GM23338 (cell line): ENCODE data around the gene CCDC175. TPM values are rescaled to one million over a fixed set of nuclear protein-coding genes. Genes with fewer than 3 reads are reported as not detected.

Source experiments
- ATAC-seq: fragments of 200-7000 bp; cut with Tn5 transposase; 3 replicates; pipeline ENCODE4 v1.9.1; 2020
- DNase-seq: peaks from one replicate; pipeline ENCODE4 v3.0.0-alpha.2; 2015; ENCODE audit warnings: low spot score
- H2AFZ ChIP-seq: fragments of 200-600 bp; sonication (generic); 2 replicates; pipeline ENCODE4 v1.8.0; 2016; ENCODE audit warnings: antibody characterized with exemption, mild to moderate bottlenecking, moderate library complexity
- H3F3A ChIP-seq: fragments of 200-600 bp; sonication (generic); replicated peaks from 2 replicates; pipeline ENCODE4 v1.8.0; 2017; ENCODE audit warnings: antibody characterized with exemption, mixed run types, low read depth
- H3K27ac ChIP-seq: fragments of 200-600 bp; sonication (generic); 2 replicates; pipeline ENCODE4 v1.6.1; 2016; ENCODE audit warnings: low read depth
- H3K27me3 ChIP-seq: fragments of 200-600 bp; sonication (generic); 2 replicates; pipeline ENCODE4 v1.8.0; 2016; ENCODE audit warnings: mild to moderate bottlenecking, mixed run types, moderate library complexity; ENCODE audit not compliant: insufficient read depth
- H3K36me3 ChIP-seq: fragments of 200-600 bp; sonication (generic); 2 replicates; pipeline ENCODE4 v1.8.0; 2016; ENCODE audit warnings: mild to moderate bottlenecking; ENCODE audit not compliant: insufficient read depth
- H3K4me1 ChIP-seq: fragments of 200-600 bp; sonication (generic); 2 replicates; pipeline ENCODE4 v1.8.0; 2016; ENCODE audit warnings: mild to moderate bottlenecking, moderate library complexity; ENCODE audit not compliant: insufficient read depth
- H3K4me2 ChIP-seq: fragments of 200-600 bp; sonication (generic); 2 replicates; pipeline ENCODE4 v1.7.1; 2017; ENCODE audit warnings: mixed run types
- H3K4me3 ChIP-seq: fragments of 200-600 bp; sonication (generic); 2 replicates; pipeline ENCODE4 v1.6.1; 2016; ENCODE audit warnings: mixed run types
- H3K79me2 ChIP-seq: fragments of 200-600 bp; sonication (generic); replicated peaks from 2 replicates; pipeline ENCODE4 v1.8.0; 2017; ENCODE audit warnings: mild to moderate bottlenecking; ENCODE audit not compliant: insufficient read depth
- H3K9me2 ChIP-seq: fragments of 200-600 bp; sonication (generic); 2 replicates; pipeline ENCODE4 v1.8.0; 2017; ENCODE audit not compliant: insufficient read depth
- H4K20me1 ChIP-seq: fragments of 200-600 bp; sonication (generic); replicated peaks from 2 replicates; pipeline ENCODE4 v1.8.0; 2017; ENCODE audit warnings: mild to moderate bottlenecking; ENCODE audit not compliant: insufficient read depth
- H3K27ac Mint-ChIP-seq: 2 replicates; pipeline ENCODE4 v1.8.0; 2020; ENCODE audit warnings: inconsistent platforms, mild to moderate bottlenecking, moderate library complexity, mixed read lengths
- H3K27me3 Mint-ChIP-seq: 3 replicates; pipeline ENCODE4 v1.8.0; 2022; ENCODE audit warnings: low read depth, mild to moderate bottlenecking, moderate library complexity, mixed read lengths, inconsistent platforms; ENCODE audit not compliant: insufficient read depth, poor library complexity
- H3K36me3 Mint-ChIP-seq: 3 replicates; pipeline ENCODE4 v1.8.0; 2021; ENCODE audit warnings: low read depth, mild to moderate bottlenecking, inconsistent platforms, moderate library complexity, mixed read lengths
- H3K4me1 Mint-ChIP-seq: 3 replicates; pipeline ENCODE4 v1.8.0; 2020; ENCODE audit warnings: mild to moderate bottlenecking, inconsistent platforms, mixed read lengths
- H3K4me3 Mint-ChIP-seq: 3 replicates; pipeline ENCODE4 v1.8.0; 2021; ENCODE audit warnings: moderate library complexity, mild to moderate bottlenecking, inconsistent platforms, mixed read lengths
- H3K9me3 Mint-ChIP-seq: 3 replicates; pipeline ENCODE4 v1.8.0; 2020; ENCODE audit warnings: moderate library complexity, mild to moderate bottlenecking, inconsistent platforms, mixed read lengths
- CREB1 ChIP-seq: fragments of 250-450 bp; sonication (Bioruptor Pico); IDR thresholded peaks from 2 replicates; pipeline ENCODE4 v1.5.0; 2020; ENCODE audit warnings: low read depth, mild to moderate bottlenecking, moderate library complexity
- EZH2 ChIP-seq: fragments of 200-600 bp; sonication (generic); IDR thresholded peaks from one replicate; pipeline ENCODE4 v1.8.0; 2017; ENCODE audit warnings: antibody characterized with exemption, mild to moderate bottlenecking, low read depth; ENCODE audit not compliant: unreplicated experiment
- EZH2phosphoT487 ChIP-seq: fragments of 200-600 bp; sonication (generic); IDR thresholded peaks from one replicate; pipeline ENCODE4 v1.8.1; 2018; ENCODE audit warnings: antibody characterized with exemption; ENCODE audit not compliant: unreplicated experiment
- JUNB ChIP-seq: IDR thresholded peaks from one replicate; pipeline ENCODE4 v1.6.1; 2016; ENCODE audit warnings: antibody characterized with exemption; ENCODE audit not compliant: unreplicated experiment
- NANOG ChIP-seq: IDR thresholded peaks from 2 replicates; pipeline ENCODE4 v1.6.1; 2016; ENCODE audit warnings: antibody characterized with exemption, borderline replicate concordance
- POLR2AphosphoS5 ChIP-seq: IDR thresholded peaks from 2 replicates; pipeline ENCODE4 v1.6.1; 2016; ENCODE audit warnings: antibody characterized with exemption, low read depth
- STAT1 ChIP-seq: IDR thresholded peaks from one replicate; pipeline ENCODE4 v1.6.1; 2016; ENCODE audit warnings: antibody characterized with exemption; ENCODE audit not compliant: unreplicated experiment
- ZNF114 ChIP-seq: fragments of 250-450 bp; sonication (Bioruptor Pico); IDR thresholded peaks from 2 replicates; pipeline ENCODE4 v1.5.0; 2020; ENCODE audit warnings: mild to moderate bottlenecking, moderate library complexity
- ZNF331 ChIP-seq: fragments of 250-450 bp; sonication (Bioruptor Pico); IDR thresholded peaks from 2 replicates; pipeline ENCODE4 v1.5.0; 2020; ENCODE audit warnings: low read depth, mild to moderate bottlenecking, moderate library complexity
- polyA plus RNA-seq: library from polyadenylated mRNA; unstranded; fragments of >200 nt; fragmentation: Nextera tagmentation; extraction: Ambion mirVana; gene quantifications from 2 replicates; pipeline ENCODE4 v1.2.1, GENCODE V29; 2016
- total RNA-seq: library from RNA; depleted of rRNA; stranded (reverse); fragments of >200 nt; shearing (Covaris generic); gene quantifications from 2 replicates; pipeline ENCODE4 v1.2.3, GENCODE V29; 2014
- TF ChIP-seq, protein P1 (sequence below), 2 experiments: fragments of 200-600 bp in 1 of 2; sonication (generic) in 1 of 2; conservative IDR thresholded peaks; 2 replicates each; pipeline versions ENCODE4 v1.5.1 to v1.6.1; 2016 to 2017; ENCODE audit warnings: antibody characterized with exemption in 2 of 2, low read depth in 2 of 2, mild to moderate bottlenecking in 2 of 2, moderate library complexity in 1 of 2
- TF ChIP-seq, protein P2 (sequence below): IDR thresholded peaks from 2 replicates; pipeline ENCODE4 v1.6.1; 2016; ENCODE audit warnings: antibody characterized with exemption
- TF ChIP-seq, protein P3 (sequence below): IDR thresholded peaks from one replicate; pipeline ENCODE4 v1.6.1; 2018; ENCODE audit warnings: antibody characterized with exemption; ENCODE audit not compliant: unreplicated experiment
- TF ChIP-seq, protein P4 (sequence below): fragments of 250-450 bp; sonication (Bioruptor Pico); IDR thresholded peaks from 2 replicates; pipeline ENCODE4 v1.5.0; 2020; ENCODE audit warnings: mild to moderate bottlenecking, moderate library complexity

Gene CCDC175
- total and polyA plus RNA-seq, 2 experiments from 2014 or later, result 0.50 TPM; not detected in 1

DNA sequence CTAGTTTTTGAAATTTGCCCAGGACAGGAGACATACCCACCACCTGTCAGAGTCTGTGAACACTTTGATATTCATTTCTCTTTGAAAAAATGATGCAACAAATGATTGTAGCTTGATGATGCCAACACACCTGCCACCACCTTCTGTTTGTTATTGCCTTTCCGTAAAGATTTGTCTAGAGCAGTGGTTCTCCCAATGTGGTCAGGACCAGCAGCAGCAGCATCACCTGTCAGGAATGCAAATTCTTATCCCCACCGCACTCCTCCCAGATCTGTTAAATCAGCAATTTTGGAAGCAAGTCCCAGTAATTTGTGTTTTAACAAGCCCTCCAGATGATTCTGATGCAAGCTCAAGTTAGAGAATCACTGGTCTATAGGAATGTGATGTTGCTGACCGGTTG is 9.9 kb downstream of the CCDC175 start:
- no peaks in the 10 kb centered on the region for H4K20me1 ChIP-seq
- Mint-ChIP-seq H3K36me3 (no peaks in the 10 kb centered on the region), H3K9me3 (no peaks in the 10 kb centered on the region), H3K4me1 (peaks cover 31% of the 10 kb centered on the region), H3K27me3 (no peaks in the 10 kb centered on the region), H3K27ac (no peak overlapping the region), H3K4me3 (no peak overlapping the region)
- TF ChIP-seq, protein P1, sequence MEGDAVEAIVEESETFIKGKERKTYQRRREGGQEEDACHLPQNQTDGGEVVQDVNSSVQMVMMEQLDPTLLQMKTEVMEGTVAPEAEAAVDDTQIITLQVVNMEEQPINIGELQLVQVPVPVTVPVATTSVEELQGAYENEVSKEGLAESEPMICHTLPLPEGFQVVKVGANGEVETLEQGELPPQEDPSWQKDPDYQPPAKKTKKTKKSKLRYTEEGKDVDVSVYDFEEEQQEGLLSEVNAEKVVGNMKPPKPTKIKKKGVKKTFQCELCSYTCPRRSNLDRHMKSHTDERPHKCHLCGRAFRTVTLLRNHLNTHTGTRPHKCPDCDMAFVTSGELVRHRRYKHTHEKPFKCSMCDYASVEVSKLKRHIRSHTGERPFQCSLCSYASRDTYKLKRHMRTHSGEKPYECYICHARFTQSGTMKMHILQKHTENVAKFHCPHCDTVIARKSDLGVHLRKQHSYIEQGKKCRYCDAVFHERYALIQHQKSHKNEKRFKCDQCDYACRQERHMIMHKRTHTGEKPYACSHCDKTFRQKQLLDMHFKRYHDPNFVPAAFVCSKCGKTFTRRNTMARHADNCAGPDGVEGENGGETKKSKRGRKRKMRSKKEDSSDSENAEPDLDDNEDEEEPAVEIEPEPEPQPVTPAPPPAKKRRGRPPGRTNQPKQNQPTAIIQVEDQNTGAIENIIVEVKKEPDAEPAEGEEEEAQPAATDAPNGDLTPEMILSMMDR (conservative IDR thresholded peaks at IDR 0.05; ENCODE audit: low read depth in 2 of 2), result no peak
- TF ChIP-seq EZH2 (no peak), ZNF114 (no peak), EZH2phosphoT487 (no peak), STAT1 (no peak), CREB1 (no peak), POLR2AphosphoS5 (no peak), ZNF331 (CRISPR knock-in tag) (no peak), NANOG (no peak), JUNB (no peak)
- TF ChIP-seq, protein P2, sequence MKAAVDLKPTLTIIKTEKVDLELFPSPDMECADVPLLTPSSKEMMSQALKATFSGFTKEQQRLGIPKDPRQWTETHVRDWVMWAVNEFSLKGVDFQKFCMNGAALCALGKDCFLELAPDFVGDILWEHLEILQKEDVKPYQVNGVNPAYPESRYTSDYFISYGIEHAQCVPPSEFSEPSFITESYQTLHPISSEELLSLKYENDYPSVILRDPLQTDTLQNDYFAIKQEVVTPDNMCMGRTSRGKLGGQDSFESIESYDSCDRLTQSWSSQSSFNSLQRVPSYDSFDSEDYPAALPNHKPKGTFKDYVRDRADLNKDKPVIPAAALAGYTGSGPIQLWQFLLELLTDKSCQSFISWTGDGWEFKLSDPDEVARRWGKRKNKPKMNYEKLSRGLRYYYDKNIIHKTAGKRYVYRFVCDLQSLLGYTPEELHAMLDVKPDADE, result no peak
- TF ChIP-seq, protein P3, sequence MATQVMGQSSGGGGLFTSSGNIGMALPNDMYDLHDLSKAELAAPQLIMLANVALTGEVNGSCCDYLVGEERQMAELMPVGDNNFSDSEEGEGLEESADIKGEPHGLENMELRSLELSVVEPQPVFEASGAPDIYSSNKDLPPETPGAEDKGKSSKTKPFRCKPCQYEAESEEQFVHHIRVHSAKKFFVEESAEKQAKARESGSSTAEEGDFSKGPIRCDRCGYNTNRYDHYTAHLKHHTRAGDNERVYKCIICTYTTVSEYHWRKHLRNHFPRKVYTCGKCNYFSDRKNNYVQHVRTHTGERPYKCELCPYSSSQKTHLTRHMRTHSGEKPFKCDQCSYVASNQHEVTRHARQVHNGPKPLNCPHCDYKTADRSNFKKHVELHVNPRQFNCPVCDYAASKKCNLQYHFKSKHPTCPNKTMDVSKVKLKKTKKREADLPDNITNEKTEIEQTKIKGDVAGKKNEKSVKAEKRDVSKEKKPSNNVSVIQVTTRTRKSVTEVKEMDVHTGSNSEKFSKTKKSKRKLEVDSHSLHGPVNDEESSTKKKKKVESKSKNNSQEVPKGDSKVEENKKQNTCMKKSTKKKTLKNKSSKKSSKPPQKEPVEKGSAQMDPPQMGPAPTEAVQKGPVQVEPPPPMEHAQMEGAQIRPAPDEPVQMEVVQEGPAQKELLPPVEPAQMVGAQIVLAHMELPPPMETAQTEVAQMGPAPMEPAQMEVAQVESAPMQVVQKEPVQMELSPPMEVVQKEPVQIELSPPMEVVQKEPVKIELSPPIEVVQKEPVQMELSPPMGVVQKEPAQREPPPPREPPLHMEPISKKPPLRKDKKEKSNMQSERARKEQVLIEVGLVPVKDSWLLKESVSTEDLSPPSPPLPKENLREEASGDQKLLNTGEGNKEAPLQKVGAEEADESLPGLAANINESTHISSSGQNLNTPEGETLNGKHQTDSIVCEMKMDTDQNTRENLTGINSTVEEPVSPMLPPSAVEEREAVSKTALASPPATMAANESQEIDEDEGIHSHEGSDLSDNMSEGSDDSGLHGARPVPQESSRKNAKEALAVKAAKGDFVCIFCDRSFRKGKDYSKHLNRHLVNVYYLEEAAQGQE, result no peak
- TF ChIP-seq, protein P4, sequence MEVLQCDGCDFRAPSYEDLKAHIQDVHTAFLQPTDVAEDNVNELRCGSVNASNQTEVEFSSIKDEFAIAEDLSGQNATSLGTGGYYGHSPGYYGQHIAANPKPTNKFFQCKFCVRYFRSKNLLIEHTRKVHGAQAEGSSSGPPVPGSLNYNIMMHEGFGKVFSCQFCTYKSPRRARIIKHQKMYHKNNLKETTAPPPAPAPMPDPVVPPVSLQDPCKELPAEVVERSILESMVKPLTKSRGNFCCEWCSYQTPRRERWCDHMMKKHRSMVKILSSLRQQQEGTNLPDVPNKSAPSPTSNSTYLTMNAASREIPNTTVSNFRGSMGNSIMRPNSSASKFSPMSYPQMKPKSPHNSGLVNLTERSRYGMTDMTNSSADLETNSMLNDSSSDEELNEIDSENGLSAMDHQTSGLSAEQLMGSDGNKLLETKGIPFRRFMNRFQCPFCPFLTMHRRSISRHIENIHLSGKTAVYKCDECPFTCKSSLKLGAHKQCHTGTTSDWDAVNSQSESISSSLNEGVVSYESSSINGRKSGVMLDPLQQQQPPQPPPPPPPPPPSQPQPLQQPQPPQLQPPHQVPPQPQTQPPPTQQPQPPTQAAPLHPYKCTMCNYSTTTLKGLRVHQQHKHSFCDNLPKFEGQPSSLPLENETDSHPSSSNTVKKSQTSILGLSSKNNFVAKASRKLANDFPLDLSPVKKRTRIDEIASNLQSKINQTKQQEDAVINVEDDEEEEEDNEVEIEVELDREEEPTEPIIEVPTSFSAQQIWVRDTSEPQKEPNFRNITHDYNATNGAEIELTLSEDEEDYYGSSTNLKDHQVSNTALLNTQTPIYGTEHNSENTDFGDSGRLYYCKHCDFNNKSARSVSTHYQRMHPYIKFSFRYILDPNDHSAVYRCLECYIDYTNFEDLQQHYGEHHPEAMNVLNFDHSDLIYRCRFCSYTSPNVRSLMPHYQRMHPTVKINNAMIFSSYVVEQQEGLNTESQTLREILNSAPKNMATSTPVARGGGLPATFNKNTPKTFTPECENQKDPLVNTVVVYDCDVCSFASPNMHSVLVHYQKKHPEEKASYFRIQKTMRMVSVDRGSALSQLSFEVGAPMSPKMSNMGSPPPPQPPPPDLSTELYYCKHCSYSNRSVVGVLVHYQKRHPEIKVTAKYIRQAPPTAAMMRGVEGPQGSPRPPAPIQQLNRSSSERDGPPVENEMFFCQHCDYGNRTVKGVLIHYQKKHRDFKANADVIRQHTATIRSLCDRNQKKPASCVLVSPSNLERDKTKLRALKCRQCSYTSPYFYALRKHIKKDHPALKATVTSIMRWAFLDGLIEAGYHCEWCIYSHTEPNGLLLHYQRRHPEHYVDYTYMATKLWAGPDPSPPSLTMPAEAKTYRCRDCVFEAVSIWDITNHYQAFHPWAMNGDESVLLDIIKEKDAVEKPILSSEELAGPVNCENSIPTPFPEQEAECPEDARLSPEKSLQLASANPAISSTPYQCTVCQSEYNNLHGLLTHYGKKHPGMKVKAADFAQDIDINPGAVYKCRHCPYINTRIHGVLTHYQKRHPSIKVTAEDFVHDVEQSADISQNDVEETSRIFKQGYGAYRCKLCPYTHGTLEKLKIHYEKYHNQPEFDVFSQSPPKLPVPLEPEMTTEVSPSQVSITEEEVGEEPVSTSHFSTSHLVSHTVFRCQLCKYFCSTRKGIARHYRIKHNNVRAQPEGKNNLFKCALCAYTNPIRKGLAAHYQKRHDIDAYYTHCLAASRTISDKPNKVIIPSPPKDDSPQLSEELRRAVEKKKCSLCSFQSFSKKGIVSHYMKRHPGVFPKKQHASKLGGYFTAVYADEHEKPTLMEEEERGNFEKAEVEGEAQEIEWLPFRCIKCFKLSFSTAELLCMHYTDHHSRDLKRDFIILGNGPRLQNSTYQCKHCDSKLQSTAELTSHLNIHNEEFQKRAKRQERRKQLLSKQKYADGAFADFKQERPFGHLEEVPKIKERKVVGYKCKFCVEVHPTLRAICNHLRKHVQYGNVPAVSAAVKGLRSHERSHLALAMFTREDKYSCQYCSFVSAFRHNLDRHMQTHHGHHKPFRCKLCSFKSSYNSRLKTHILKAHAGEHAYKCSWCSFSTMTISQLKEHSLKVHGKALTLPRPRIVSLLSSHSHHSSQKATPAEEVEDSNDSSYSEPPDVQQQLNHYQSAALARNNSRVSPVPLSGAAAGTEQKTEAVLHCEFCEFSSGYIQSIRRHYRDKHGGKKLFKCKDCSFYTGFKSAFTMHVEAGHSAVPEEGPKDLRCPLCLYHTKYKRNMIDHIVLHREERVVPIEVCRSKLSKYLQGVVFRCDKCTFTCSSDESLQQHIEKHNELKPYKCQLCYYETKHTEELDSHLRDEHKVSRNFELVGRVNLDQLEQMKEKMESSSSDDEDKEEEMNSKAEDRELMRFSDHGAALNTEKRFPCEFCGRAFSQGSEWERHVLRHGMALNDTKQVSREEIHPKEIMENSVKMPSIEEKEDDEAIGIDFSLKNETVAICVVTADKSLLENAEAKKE (CRISPR knock-in tag), result no peak
- peaks cover 15% of the 10 kb centered on the region for H3K4me1 ChIP-seq
- no peak overlapping the region for H3K4me3 ChIP-seq
- no peak overlapping the region for H3K4me2 ChIP-seq
- DNase-seq (no peak), ATAC-seq (peak; percentile 35)
- no peak overlapping the region for H3K27ac ChIP-seq
- no peak overlapping the region for H2AFZ ChIP-seq
- no peaks in the 10 kb centered on the region for H3F3A ChIP-seq
- no peaks in the 10 kb centered on the region for H3K36me3 ChIP-seq
- H3K27me3 ChIP-seq, result no peaks in the 10 kb centered on the region
- H3K79me2 ChIP-seq, result no peaks in the 10 kb centered on the region
- no peaks in the 10 kb centered on the region for H3K9me2 ChIP-seq
